ENCODE measurements around the gene CAMTA1. TPM values are rescaled to one million over a fixed set of nuclear protein-coding genes. Genes with fewer than 3 reads are reported as not detected.
A peak's percentile ranks its signal among the peaks of the same experiment; 100 is the strongest.

The CAMTA1 gene
- polyA plus RNA-seq, 1 of the 3 experiments (the other 2 are of a cell fraction): 63.1 TPM

GRCh38 chr1:7552402-7552801 is 767.1 kb downstream of the CAMTA1 start:
- Histone ChIP-seq H3F3A (replicated peaks; ENCODE audit: insufficient read depth) (peaks cover 5% of the 10 kb centered on the region), H3K4me3 (ENCODE audit: low read depth in 2 of 2, low read length in 1 of 2) (no peak overlapping the region), H2AFZ (ENCODE audit: low read depth) (no peak overlapping the region), H3K27me3 (ENCODE audit: insufficient read depth) (no peaks in the 10 kb centered on the region), H3K4me2 (no peak overlapping the region), H3K9me2 (no peaks in the 10 kb centered on the region), H3K79me2 (ENCODE audit: insufficient read depth) (no peaks in the 10 kb centered on the region), H3K9me3 (no peaks in the 10 kb centered on the region), H4K20me1 (ENCODE audit: insufficient read depth) (no peaks in the 10 kb centered on the region), H3K9ac (no peak overlapping the region), H3K4me1 (ENCODE audit: control insufficient read depth in 1 of 2, insufficient read depth in 2 of 2, low read depth in 1 of 2, low read length in 1 of 2) (peaks cover 11 to 70% of the 10 kb centered on the region in 2 experiments; a peak in 3 of 4 replicates), H3K27ac (ENCODE audit: low read depth in 2 of 2, low read length in 1 of 2) (peak overlapping the region in 1 of 2 experiments; percentile 100; a peak in 2 of 4 replicates), H3K36me3 (replicated peaks in 1 of 2; ENCODE audit: control insufficient read depth in 1 of 2, insufficient read depth in 2 of 2, low read length in 1 of 2) (no peaks in the 10 kb centered on the region)
- ChIA-PET CTCF (interaction anchor here (1.2 to 4.9 kb wide), 7 partner anchors 12 to 683 kb away, joined by 3 to 19 read pairs (median 5); no protein-coding TSS in a partner anchor), POLR2A (no interaction called here)
- no peak for DNase-seq
- WGBS (ENCODE audit: low lambda C conversion rate): 56% methylated on average over 7 of the region's 9 CpGs
- TF ChIP-seq RAD21 (IDR thresholded peaks at IDR 0.05; ENCODE audit: low read length): no peak
- 0 out of 2 replicates have a peak, but pooled peaks have one; percentile 28 for TF ChIP-seq FOXJ3 (CRISPR knock-in tag; IDR thresholded peaks at IDR 0.05)
- TF ChIP-seq PBX3 (IDR thresholded peaks at IDR 0.05): no peak
- TF ChIP-seq RFX5 (IDR thresholded peaks at IDR 0.05; ENCODE audit: low read length): no peak
- TF ChIP-seq EZH2phosphoT487 (IDR thresholded peaks at IDR 0.05; ENCODE audit: borderline replicate concordance, low read depth): no peak

- TF ChIP-seq RAD21 (IDR thresholded peaks at IDR 0.05; ENCODE audit: low read length) (peak; percentile 39), REST (IDR thresholded peaks at IDR 0.05; ENCODE audit: low read depth, low read length) (no peak)
- peaks cover 11 to 75% of the 10 kb centered on the region in 2 experiments; a peak in 3 of 4 replicates for H3K4me1 ChIP-seq (ENCODE audit: control insufficient read depth in 1 of 2, insufficient read depth in 2 of 2, low read depth in 1 of 2, low read length in 1 of 2)
- no peaks in the 10 kb centered on the region for H3K36me3 ChIP-seq (replicated peaks in 1 of 2; ENCODE audit: control insufficient read depth in 1 of 2, insufficient read depth in 2 of 2, low read length in 1 of 2)
- H3K4me3 ChIP-seq (ENCODE audit: low read depth in 2 of 2, low read length in 1 of 2): no peak overlapping the region
- no peaks in the 10 kb centered on the region for H3K27me3 ChIP-seq (ENCODE audit: insufficient read depth)
- H3K9me3 ChIP-seq: no peaks in the 10 kb centered on the region
- 69% methylated on average over 2 of the region's 3 CpGs for WGBS (ENCODE audit: low lambda C conversion rate)
- peak overlapping the region in 1 of 2 experiments; percentile 100; a peak in 2 of 4 replicates for H3K27ac ChIP-seq (ENCODE audit: low read depth in 2 of 2, low read length in 1 of 2)
- POLR2A ChIA-PET: no interaction called here
- DNase-seq: no peak
- no peaks in the 10 kb centered on the region for H4K20me1 ChIP-seq (ENCODE audit: insufficient read depth)
- CTCF ChIA-PET: interaction anchor here (1.0 to 4.9 kb wide), 11 partner anchors 13 to 684 kb away, joined by 3 to 19 read pairs (median 4); no protein-coding TSS in a partner anchor
- H3F3A ChIP-seq (replicated peaks; ENCODE audit: insufficient read depth): peaks cover 5% of the 10 kb centered on the region
- H3K4me2 ChIP-seq: no peak overlapping the region
- no peaks in the 10 kb centered on the region for H3K79me2 ChIP-seq (ENCODE audit: insufficient read depth)
- no peak overlapping the region for H3K9ac ChIP-seq
- H2AFZ ChIP-seq (ENCODE audit: low read depth): no peak overlapping the region
- no peaks in the 10 kb centered on the region for H3K9me2 ChIP-seq
Observed at GRCh38 chr1:7553042-7553690, 767.9 kb downstream of the CAMTA1 start.
